ENCODE measurements around the gene P3H1. TPM values are rescaled to one million over a fixed set of nuclear protein-coding genes. Genes with fewer than 3 reads are reported as not detected.

Gene P3H1
- total and polyA plus RNA-seq, 2 experiments from 2014 or later, result 51.1 to 75.1 TPM

GRCh38 chr1:42797979-42798378, 31.2 kb upstream of the P3H1 start:
- no peak for DNase-seq (ENCODE audit: low spot score)
- no peaks in the 10 kb centered on the region for H3K27me3 ChIP-seq (ENCODE audit: insufficient read depth)
- H3K9me2 ChIP-seq (ENCODE audit: insufficient read depth), result no peaks in the 10 kb centered on the region
- no peak overlapping the region for H3K27ac ChIP-seq (ENCODE audit: low read depth)
- peak; percentile 53 for ATAC-seq
- no peaks in the 10 kb centered on the region for H3K79me2 ChIP-seq (replicated peaks; ENCODE audit: insufficient read depth)
- H3K4me1 ChIP-seq (ENCODE audit: insufficient read depth), result no peaks in the 10 kb centered on the region
- H3K4me3 ChIP-seq, result no peak overlapping the region
- H3K36me3 ChIP-seq (ENCODE audit: insufficient read depth), result no peaks in the 10 kb centered on the region
- no peak for TF ChIP-seq ZNF114 (CRISPR knock-in tag; IDR thresholded peaks at IDR 0.05)
- TF ChIP-seq CTCF (conservative IDR thresholded peaks at IDR 0.05; ENCODE audit: low read depth in 2 of 2), result peak in 1 of 2 experiments; percentile 13; a peak in 1 of 4 replicates
- H3K4me3 Mint-ChIP-seq, result no peak overlapping the region
- H3K4me1 Mint-ChIP-seq, result no peaks in the 10 kb centered on the region; the same call in 2 of the 3 replicates
- peaks cover 2% of the 10 kb centered on the region for H3K27me3 Mint-ChIP-seq (ENCODE audit: insufficient read depth, low read depth, poor library complexity)
- H3K36me3 Mint-ChIP-seq (ENCODE audit: low read depth), result no peaks in the 10 kb centered on the region
- no peak overlapping the region for H3K27ac Mint-ChIP-seq
- no peak overlapping the region for H3K4me2 ChIP-seq
- no peaks in the 10 kb centered on the region for H4K20me1 ChIP-seq (replicated peaks; ENCODE audit: insufficient read depth)
- no peaks in the 10 kb centered on the region for H3F3A ChIP-seq (replicated peaks; ENCODE audit: low read depth)
- no peaks in the 10 kb centered on the region for H3K9me3 Mint-ChIP-seq
- no peak overlapping the region for H2AFZ ChIP-seq

- no peak overlapping the region for H3K27ac ChIP-seq (ENCODE audit: low read depth)
- H3K4me1 Mint-ChIP-seq, result no peaks in the 10 kb centered on the region; the same call in 2 of the 3 replicates
- H3K4me2 ChIP-seq, result no peak overlapping the region
- ATAC-seq, result no peak
- no peaks in the 10 kb centered on the region for H3K36me3 ChIP-seq (ENCODE audit: insufficient read depth)
- no peaks in the 10 kb centered on the region for H3F3A ChIP-seq (replicated peaks; ENCODE audit: low read depth)
- H3K36me3 Mint-ChIP-seq (ENCODE audit: low read depth), result no peaks in the 10 kb centered on the region
- no peak overlapping the region for H3K4me3 ChIP-seq
- no peak for DNase-seq (ENCODE audit: low spot score)
- no peaks in the 10 kb centered on the region for H3K9me3 Mint-ChIP-seq
- no peaks in the 10 kb centered on the region for H4K20me1 ChIP-seq (replicated peaks; ENCODE audit: insufficient read depth)
- no peaks in the 10 kb centered on the region for H3K9me2 ChIP-seq (ENCODE audit: insufficient read depth)
- no peak overlapping the region for H3K4me3 Mint-ChIP-seq
- no peak overlapping the region for H3K27ac Mint-ChIP-seq
- no peak overlapping the region for H2AFZ ChIP-seq
- no peaks in the 10 kb centered on the region for H3K4me1 ChIP-seq (ENCODE audit: insufficient read depth)
- no peaks in the 10 kb centered on the region for H3K27me3 ChIP-seq (ENCODE audit: insufficient read depth)
- no peaks in the 10 kb centered on the region for H3K79me2 ChIP-seq (replicated peaks; ENCODE audit: insufficient read depth)
- peaks cover 2% of the 10 kb centered on the region for H3K27me3 Mint-ChIP-seq (ENCODE audit: insufficient read depth, low read depth, poor library complexity)
- TF ChIP-seq CTCF (conservative IDR thresholded peaks at IDR 0.05; ENCODE audit: low read depth in 2 of 2), result no peak
- no peak for TF ChIP-seq POLR2AphosphoS5 (IDR thresholded peaks at IDR 0.05; ENCODE audit: low read depth)
- TF ChIP-seq ZNF331 (CRISPR knock-in tag; IDR thresholded peaks at IDR 0.05; ENCODE audit: low read depth), result no peak
- TF ChIP-seq ZNF114 (CRISPR knock-in tag; IDR thresholded peaks at IDR 0.05), result no peak
- no peak for TF ChIP-seq NANOG (IDR thresholded peaks at IDR 0.05; ENCODE audit: borderline replicate concordance)
- TF ChIP-seq JUNB (IDR thresholded peaks at IDR 0.05; ENCODE audit: unreplicated experiment), result no peak
- TF ChIP-seq ZNF462 (CRISPR knock-in tag; IDR thresholded peaks at IDR 0.05), result no peak
- TF ChIP-seq EZH2phosphoT487 (IDR thresholded peaks at IDR 0.05; ENCODE audit: unreplicated experiment), result no peak
These were observed 30.6 kb upstream of the P3H1 start for GRCh38 chr1:42797414-42797813.
